ENCODE measurements around the gene NOC2L. TPM values are rescaled to one million over a fixed set of nuclear protein-coding genes. Genes with fewer than 3 reads are reported as not detected.

Gene NOC2L
- total RNA-seq, 1 experiment from 2014 or later = 287 TPM

DNA sequence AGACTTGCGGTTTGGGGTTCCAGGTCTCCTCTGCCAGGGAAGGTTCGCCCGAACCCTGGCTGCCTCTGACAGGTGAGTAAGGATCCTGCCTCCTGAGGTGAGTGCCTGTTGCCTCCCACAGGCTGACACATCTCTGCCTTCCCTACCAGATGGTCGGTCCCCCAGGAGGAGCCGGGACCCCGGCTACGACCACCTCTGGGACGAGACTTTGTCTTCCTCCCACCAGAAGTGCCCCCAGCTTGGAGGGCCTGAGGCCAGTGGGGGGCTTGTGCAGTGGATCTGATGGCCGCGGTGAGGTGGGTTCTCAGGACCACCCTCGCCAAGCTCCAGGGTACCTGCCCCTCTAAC lies 15.2 kb upstream of the NOC2L start:
- H3K36me3 ChIP-seq (replicated peaks; ENCODE audit: control insufficient read depth, insufficient read depth, low read length) = no peaks in the 10 kb centered on the region
- no peak for DNase-seq
- H3K4me3 ChIP-seq (ENCODE audit: insufficient read depth, low read depth, low read length) = no peak overlapping the region
- H3K27me3 ChIP-seq (ENCODE audit: control insufficient read depth, insufficient read depth, low read length) = no peaks in the 10 kb centered on the region; the same call in 1 of the 2 replicates

DNA sequence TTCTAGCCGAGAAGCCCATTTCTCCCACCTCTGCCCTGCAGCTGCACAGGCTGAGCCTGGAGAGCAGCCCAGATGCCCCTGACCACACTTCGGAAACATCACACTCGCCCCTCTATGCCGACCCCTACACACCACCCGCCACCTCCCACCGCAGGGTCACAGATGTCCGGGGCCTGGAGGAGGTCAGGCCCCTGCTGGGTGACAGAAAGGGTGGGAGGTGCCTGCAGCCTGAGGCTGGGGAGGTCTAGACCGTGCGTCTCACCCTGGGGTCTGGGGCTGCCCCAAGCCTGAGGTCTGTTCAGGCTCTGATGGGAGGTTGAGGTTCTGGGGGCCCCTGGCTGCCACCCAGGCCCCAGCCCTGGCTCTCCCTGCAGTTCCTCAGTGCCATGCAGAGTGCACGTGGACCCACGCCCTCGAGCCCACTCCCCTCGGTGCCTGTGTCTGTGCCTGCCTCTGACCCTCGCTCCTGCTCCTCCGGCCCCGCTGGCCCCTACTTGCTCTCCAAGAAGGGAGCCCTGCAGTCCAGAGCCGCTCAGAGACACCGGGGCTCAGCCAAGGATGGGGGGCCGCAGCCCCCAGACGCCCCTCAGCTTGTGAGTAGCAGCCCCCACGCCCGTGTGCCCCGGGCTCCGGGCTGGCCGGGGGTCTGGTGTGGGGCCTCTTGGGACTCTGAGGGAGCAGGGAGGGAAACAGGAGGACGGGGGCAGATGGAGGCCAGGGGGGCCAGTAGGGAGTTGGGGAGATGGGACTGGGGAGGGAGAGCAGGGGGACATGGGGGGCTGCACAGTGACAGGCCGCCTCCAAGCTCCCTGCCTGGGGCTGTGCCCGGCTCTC lies 14.6 kb upstream of the NOC2L start:
- Histone ChIP-seq H3K27me3 (ENCODE audit: control insufficient read depth, insufficient read depth, low read length) (peaks cover 1% of the 10 kb centered on the region; the same call in 1 of the 2 replicates), H3K36me3 (replicated peaks; ENCODE audit: control insufficient read depth, insufficient read depth, low read length) (no peaks in the 10 kb centered on the region), H3K4me3 (ENCODE audit: insufficient read depth, low read depth, low read length) (no peak overlapping the region)
- no peak for DNase-seq

- DNase-seq = no peak
- Histone ChIP-seq H3K4me3 (ENCODE audit: insufficient read depth, low read depth, low read length) (no peak overlapping the region), H3K36me3 (replicated peaks; ENCODE audit: control insufficient read depth, insufficient read depth, low read length) (no peaks in the 10 kb centered on the region), H3K27me3 (ENCODE audit: control insufficient read depth, insufficient read depth, low read length) (peaks cover 3% of the 10 kb centered on the region; the same call in 1 of the 2 replicates)
These were observed 13.8 kb upstream of the NOC2L start for GRCh38 chr1:972726-973458.

DNA sequence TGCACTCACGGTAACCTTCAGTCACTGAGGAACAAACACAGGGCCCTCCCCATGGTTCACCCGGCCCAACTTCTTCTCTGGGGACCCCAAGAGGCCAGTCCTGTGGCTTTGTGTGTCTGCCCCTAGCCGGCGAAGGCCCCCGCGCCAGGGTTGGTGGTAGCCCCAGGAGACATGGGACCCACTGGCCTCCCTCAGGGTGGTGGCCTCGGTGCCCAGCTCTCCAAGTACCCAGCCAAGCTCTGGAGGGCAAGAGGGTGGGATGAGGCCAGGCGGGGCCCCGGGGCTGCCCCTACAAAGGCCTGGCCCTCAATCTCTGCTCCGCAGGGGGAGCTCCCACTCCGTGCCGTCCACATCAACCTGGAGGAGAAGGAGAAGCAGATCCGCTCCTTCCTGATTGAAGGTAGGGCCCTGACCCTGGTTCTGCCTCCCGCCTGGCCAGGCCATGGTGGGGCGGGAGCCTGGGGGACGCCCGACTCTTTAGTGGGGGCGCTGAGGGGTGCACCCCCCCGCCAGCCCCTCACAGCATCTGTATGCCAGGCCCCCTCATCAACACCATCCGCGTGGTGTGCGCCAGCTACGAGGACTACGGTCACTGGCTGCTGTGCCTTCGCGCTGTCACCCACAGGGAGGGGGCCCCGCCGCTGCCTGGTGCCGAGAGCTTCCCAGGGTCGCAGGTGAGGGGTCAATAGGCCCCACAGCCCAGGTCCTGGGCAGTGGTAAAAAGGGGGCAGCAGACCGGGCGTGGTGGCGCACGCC lies 12.9 kb upstream of the NOC2L start:
- DNase-seq = no peak
- peaks cover 12% of the 10 kb centered on the region for H3K27me3 ChIP-seq (ENCODE audit: control insufficient read depth, insufficient read depth, low read length)

DNA sequence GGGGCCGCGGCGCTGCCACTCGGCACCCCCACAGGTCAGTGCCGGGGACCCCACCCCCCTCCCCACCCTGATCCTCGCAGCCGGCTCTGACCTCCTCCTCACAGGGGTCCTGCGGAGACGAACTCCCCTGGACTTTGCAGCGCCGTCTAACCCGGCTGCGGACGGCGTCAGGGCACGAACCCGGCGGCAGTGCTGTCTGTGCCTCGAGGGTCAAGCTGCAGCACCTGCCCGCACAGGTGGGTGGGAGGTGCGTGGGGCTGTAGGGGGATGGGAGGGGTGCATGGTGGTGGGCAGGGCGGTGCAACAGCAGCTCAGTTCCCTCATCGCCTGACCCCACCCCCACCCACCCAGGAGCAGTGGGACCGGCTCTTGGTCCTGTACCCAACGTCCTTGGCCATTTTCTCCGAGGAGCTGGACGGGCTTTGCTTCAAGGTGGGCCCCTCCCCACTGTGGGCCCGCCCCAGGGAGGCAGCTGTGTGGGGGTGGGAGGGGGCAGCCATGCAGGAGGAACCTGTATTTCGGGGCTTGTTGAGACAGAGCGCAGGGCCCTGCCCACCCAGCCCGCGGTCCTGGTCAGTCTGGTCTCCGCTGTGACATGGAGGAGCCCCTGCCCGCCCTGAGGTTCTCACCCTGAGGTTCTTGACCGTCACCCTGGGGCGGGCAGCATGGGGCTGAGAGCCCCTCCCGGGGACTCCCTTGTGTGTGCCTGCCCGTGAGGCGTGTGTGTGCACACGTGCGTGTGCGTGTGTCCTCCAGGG lies 12.1 kb upstream of the NOC2L start:
- H3K36me3 ChIP-seq (replicated peaks; ENCODE audit: control insufficient read depth, insufficient read depth, low read length) = no peaks in the 10 kb centered on the region
- no peak for DNase-seq
- peaks cover 20% of the 10 kb centered on the region for H3K27me3 ChIP-seq (ENCODE audit: control insufficient read depth, insufficient read depth, low read length)
- no peak overlapping the region for H3K4me3 ChIP-seq (ENCODE audit: insufficient read depth, low read depth, low read length)

More for the DNA sequence above, 12.9 kb upstream of the NOC2L start:
- no peaks in the 10 kb centered on the region for H3K36me3 ChIP-seq (replicated peaks; ENCODE audit: control insufficient read depth, insufficient read depth, low read length)
- no peak overlapping the region for H3K4me3 ChIP-seq (ENCODE audit: insufficient read depth, low read depth, low read length)

DNA sequence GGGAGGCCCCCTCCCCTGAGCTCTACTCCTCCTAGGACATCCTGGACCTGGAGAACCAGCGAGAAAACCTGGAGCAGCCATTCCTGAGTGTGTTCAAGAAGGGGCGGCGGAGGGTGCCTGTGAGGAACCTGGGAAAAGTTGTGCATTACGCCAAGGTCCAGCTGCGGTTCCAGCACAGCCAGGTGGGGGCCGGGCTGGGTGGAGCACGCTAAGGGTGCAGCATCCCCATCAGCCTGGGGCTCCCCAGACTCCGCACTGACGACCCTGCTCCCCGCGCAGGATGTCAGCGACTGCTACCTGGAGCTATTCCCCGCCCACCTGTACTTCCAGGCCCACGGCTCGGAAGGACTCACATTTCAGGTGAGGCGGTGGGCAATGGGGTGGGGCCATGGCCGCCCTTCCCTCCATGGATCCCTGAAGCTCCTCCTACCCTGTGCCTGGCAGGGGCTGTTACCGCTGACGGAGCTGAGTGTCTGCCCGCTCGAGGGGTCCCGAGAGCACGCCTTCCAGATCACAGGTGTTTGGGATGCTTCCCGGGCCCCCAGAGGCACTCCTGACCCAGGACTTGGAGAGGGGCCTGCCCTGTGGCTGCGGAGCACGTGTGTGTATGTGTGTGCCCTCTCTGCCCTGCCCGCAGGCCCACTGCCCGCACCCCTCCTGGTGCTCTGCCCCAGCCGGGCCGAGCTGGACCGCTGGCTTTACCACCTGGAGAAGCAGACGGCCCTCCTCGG lies 11.4 kb upstream of the NOC2L start:
- DNase-seq = peak; percentile 88
- H3K27me3 ChIP-seq (ENCODE audit: control insufficient read depth, insufficient read depth, low read length) = peaks cover 21% of the 10 kb centered on the region
- H3K4me3 ChIP-seq (ENCODE audit: insufficient read depth, low read depth, low read length) = no peak overlapping the region
- H3K36me3 ChIP-seq (replicated peaks; ENCODE audit: control insufficient read depth, insufficient read depth, low read length) = no peaks in the 10 kb centered on the region

GRCh38 chr1:969260-969855 lies 10.3 kb upstream of the NOC2L start:
- Histone ChIP-seq H3K4me3 (ENCODE audit: insufficient read depth, low read depth, low read length) (no peak overlapping the region), H3K27me3 (ENCODE audit: control insufficient read depth, insufficient read depth, low read length) (peaks cover 21% of the 10 kb centered on the region), H3K36me3 (replicated peaks; ENCODE audit: control insufficient read depth, insufficient read depth, low read length) (no peaks in the 10 kb centered on the region)
- DNase-seq = no peak

- no peak overlapping the region for H3K4me3 ChIP-seq (ENCODE audit: insufficient read depth, low read depth, low read length)
- H3K27me3 ChIP-seq (ENCODE audit: control insufficient read depth, insufficient read depth, low read length) = peaks cover 21% of the 10 kb centered on the region
- DNase-seq = no peak
- H3K36me3 ChIP-seq (replicated peaks; ENCODE audit: control insufficient read depth, insufficient read depth, low read length) = no peaks in the 10 kb centered on the region; the same call in 1 of the 2 replicates
These were observed 8.6 kb upstream of the NOC2L start for GRCh38 chr1:967466-968343.

DNA sequence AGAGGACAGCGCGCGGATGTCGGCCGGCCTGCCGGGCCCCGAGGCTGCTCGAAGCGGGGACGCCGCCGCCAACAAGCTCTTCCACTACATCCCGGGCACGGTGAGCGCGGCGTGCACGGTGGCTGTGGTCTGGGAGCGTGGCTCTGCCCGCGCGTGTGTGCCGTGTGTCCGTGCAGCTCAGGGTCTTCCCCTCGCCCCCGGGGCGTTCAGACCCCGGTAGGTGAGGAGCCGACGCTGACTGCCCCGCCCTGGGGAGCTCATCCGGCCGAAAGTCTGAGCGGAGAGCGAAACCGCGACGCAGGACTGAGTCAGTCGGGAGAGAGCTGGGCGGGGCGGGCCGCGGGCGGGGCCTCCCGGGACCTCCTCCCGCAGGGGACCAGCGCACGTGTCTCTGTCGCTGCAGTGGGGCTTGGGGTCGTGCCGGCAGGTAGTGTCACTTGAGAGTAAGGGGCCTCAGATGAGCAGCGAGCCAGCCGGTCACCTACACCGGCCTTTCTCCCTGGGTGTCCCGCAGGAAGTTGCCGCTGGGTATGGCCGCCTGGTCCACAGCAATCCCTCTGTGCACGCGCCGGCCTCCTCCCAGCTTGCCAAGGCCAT lies 7.7 kb upstream of the NOC2L start:
- H3K36me3 ChIP-seq (replicated peaks; ENCODE audit: control insufficient read depth, insufficient read depth, low read length) = no peaks in the 10 kb centered on the region; the same call in 1 of the 2 replicates
- peak overlapping the region; percentile 64 for H3K4me3 ChIP-seq (ENCODE audit: insufficient read depth, low read depth, low read length)
- peak; percentile 95 for DNase-seq
- peaks cover 21% of the 10 kb centered on the region for H3K27me3 ChIP-seq (ENCODE audit: control insufficient read depth, insufficient read depth, low read length)

DNA sequence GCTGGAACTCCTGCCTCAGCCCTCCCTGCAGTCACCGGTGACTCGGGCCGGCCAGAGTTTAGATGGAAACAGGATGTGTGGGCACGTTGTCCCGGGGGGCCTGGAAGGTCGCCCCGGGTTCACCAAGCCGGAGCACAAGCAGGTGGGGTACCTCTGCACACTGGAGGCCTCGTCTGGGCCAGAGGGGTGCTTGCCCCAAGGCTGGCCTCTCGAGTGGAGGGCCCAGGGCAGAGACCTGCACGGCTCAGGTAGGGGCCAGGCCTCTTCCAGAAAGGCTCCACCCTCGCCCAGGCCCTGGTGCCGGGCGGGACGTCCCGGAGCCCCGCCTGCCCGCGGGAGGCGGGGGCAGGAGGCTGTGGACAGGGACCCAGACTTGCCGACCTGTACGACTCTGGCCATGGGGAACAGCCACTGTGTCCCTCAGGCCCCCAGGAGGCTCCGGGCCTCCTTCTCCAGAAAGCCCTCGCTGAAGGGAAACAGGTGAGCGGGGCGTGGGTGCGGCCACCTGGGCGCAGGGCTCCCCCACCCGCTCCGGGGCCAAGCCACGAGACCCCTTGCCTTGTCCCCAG lies 7.2 kb upstream of the NOC2L start, which contains the start of gene PLEKHN1:
PLEKHN1 (plus strand) TSS at position 348 of the 569 bp plus-strand sequence; CDS start at position 398, 50 bp downstream.
- peaks cover 25% of the 10 kb centered on the region for H3K27me3 ChIP-seq (ENCODE audit: control insufficient read depth, insufficient read depth, low read length)
- peak; percentile 94 for DNase-seq
- H3K4me3 ChIP-seq (ENCODE audit: insufficient read depth, low read depth, low read length) = peak within 1 kb of the TSS; percentile 64
- H3K36me3 ChIP-seq (replicated peaks; ENCODE audit: control insufficient read depth, insufficient read depth, low read length) = no peaks in the 10 kb centered on the region; the same call in 1 of the 2 replicates

DNA sequence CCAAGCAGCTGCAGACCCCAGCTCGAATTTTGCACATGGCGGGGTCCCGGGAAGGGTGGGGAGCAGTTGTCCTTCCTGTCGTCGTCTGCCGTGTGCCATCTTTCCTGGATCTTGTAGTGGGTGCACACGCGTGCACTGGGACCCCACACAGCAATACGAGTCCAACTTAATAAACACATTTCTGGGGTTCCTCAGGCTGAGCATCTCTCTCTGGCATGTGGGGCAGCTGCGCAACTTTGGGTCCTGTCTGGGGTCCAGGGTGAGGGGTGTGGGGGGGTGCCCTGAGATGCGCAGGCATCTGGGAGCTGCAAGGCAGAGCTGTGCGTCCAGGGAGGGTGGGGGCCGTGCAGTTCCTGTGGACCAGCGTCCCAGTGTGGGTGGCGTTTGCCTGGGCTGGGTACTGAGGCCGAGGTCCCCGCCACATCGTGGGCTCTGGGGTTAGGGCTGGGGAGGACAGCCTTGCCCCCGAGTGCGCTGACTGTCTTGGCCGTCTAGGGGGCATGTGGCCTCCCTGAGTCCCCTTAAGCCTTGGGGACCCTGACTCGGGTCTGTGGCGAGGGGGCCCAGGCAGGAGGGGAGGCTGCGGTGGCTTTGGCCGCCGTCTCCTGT lies 6.6 kb upstream of the NOC2L start:
- no peak for DNase-seq
- Histone ChIP-seq H3K36me3 (replicated peaks; ENCODE audit: control insufficient read depth, insufficient read depth, low read length) (no peaks in the 10 kb centered on the region; the same call in 1 of the 2 replicates), H3K4me3 (ENCODE audit: insufficient read depth, low read depth, low read length) (no peak overlapping the region), H3K27me3 (ENCODE audit: control insufficient read depth, insufficient read depth, low read length) (peaks cover 28% of the 10 kb centered on the region)
